H1 (cell line): ENCODE results near the gene VIPR2. TPM values are rescaled to one million over a fixed set of nuclear protein-coding genes. Genes with fewer than 3 reads are reported as not detected.

Source experiments
- ASH2L ChIP-seq: fragments of 200-600, 300-600 bp; sonication (generic); IDR thresholded peaks from one replicate; pipeline ENCODE4 v1.7.1; 2017; ENCODE audit warnings: low read length
- CHD1 ChIP-seq: IDR thresholded peaks from 2 replicates; pipeline ENCODE4 v1.6.1; 2012; ENCODE audit warnings: low read depth, low read length, improper control_type of control experiment
- NRF1 ChIP-seq: IDR thresholded peaks from 2 replicates; pipeline ENCODE4 v1.6.1; 2011; ENCODE audit warnings: mild to moderate bottlenecking, low read depth, low read length, improper control_type of control experiment
- POLR2A ChIP-seq, 2 experiments: IDR thresholded peaks; 1 replicate in 1 of 2; 2 replicates in 1 of 2; pipeline ENCODE4 v1.6.1; 2011; ENCODE audit warnings: low read depth in 2 of 2, low read length in 2 of 2, mild to moderate bottlenecking in 2 of 2; ENCODE audit errors: control extremely low read depth in 1 of 2
- SIRT6 ChIP-seq: IDR thresholded peaks from one replicate; pipeline ENCODE4 v1.7.1; 2012; ENCODE audit warnings: low read length, inconsistent platforms
- SP2 ChIP-seq: IDR thresholded peaks from 2 replicates; pipeline ENCODE4 v1.6.1; 2012; ENCODE audit warnings: mild to moderate bottlenecking, low read length, inconsistent platforms
- polyA plus RNA-seq, 7 experiments: library from polyadenylated mRNA; depleted of rRNA in 3 of 7; stranded (reverse) in 5 of 7; unstranded in 2 of 7; fragments of >200 nt in 5 of 7; fragments of 200-250 nt in 2 of 7; gene quantifications; 1 replicate in 5 of 7; 2 replicates in 1 of 7; 4 replicates in 1 of 7; pipeline versions ENCODE4 v1.2.1 to v1.2.3, GENCODE V29; 2011 to 2013; ENCODE audit warnings: missing spikeins in 2 of 7, mixed read lengths in 2 of 7
- total RNA-seq: library from RNA; stranded (reverse); fragmentation: NEBNext Ultra II Directional; extraction: Animal tissue kit (Norgen Biotek cat#: 25700); gene quantifications from 2 replicates; pipeline ENCODE4 v1.2.1, GENCODE V29; 2021

Gene VIPR2
- total and polyA plus RNA-seq, 2 of the 8 experiments (the other 6 are each of a cell fraction or from before 2014, with no cell fraction given) = 2.4 to 6.3 TPM

- TF ChIP-seq NRF1 (no peak), SIRT6 (no peak), SP2 (no peak), ASH2L (no peak), CHD1 (no peak), POLR2A (IDR thresholded peaks at IDR 0.05; ENCODE audit: control extremely low read depth in 1 of 2, low read depth in 2 of 2, low read length in 2 of 2) (no peak)
Observed at GRCh38 chr7:159064816-159065510, 79.7 kb downstream of the VIPR2 start (continued).
